GM12801 (cell line): ENCODE measurements around the gene GRIA3.

ENCODE experiments used
- TF ChIP-seq, protein P1 (sequence below): IDR thresholded peaks from one replicate; pipeline ENCODE4 v1.5.1; 2011; ENCODE audit warnings: control low read depth; ENCODE audit not compliant: insufficient read length; ENCODE audit errors: extremely low read depth

GRIA3 gene

GRCh38 chrX:123298026-123298425 is 113.9 kb downstream of the GRIA3 start:
- TF ChIP-seq, protein P1, sequence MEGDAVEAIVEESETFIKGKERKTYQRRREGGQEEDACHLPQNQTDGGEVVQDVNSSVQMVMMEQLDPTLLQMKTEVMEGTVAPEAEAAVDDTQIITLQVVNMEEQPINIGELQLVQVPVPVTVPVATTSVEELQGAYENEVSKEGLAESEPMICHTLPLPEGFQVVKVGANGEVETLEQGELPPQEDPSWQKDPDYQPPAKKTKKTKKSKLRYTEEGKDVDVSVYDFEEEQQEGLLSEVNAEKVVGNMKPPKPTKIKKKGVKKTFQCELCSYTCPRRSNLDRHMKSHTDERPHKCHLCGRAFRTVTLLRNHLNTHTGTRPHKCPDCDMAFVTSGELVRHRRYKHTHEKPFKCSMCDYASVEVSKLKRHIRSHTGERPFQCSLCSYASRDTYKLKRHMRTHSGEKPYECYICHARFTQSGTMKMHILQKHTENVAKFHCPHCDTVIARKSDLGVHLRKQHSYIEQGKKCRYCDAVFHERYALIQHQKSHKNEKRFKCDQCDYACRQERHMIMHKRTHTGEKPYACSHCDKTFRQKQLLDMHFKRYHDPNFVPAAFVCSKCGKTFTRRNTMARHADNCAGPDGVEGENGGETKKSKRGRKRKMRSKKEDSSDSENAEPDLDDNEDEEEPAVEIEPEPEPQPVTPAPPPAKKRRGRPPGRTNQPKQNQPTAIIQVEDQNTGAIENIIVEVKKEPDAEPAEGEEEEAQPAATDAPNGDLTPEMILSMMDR, result no peak

GRCh38 chrX:123303429-123303828 is 119.4 kb downstream of the GRIA3 start:
- TF ChIP-seq, protein P1, result no peak

GRCh38 chrX:123308658-123309057 is 124.6 kb downstream of the GRIA3 start:
- TF ChIP-seq, protein P1, result no peak

- TF ChIP-seq, protein P1, result no peak
These were observed 126.0 kb downstream of the GRIA3 start for GRCh38 chrX:123310112-123310511.

DNA sequence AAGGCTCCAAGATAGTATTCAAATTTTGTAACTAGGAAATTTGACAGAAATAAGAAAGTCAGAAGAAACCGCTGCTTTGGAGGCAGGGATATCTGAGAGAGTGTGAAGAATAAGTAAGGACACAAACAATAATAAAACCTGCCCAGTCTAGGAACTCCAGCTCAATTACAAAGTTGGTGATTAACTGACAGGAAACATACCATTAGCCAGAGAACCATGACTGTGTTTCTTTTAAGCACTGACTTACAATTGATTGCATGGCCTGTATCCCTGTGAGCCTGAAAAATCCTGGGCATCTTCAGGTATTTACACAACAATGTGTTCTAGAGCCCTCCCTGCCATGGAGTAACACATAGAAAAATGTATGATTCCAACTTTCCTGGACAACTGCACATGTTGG is 127.4 kb downstream of the GRIA3 start:
- TF ChIP-seq, protein P1, result no peak

DNA sequence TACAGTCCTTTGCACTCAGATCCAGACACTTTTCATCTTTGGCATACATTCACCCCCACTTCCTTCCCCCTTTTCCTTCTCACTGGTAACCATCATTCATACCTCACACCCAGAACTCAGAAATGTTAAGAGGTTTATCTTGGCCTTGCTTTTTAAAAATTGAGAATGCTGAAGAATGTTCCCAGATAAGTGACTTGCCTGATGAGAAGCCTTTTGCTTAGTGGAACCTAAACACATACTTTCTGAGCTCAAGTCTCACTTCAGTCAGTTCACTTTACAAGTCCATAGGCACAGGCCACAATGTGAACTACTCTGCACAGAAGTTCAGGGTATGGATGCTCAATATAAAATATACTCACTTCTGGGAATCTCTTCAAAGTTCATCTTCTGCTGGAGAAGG is 129.4 kb downstream of the GRIA3 start:
- TF ChIP-seq, protein P1, result no peak

GRCh38 chrX:123320622-123321021 is 136.5 kb downstream of the GRIA3 start:
- TF ChIP-seq, protein P1, result no peak

- TF ChIP-seq, protein P1, result no peak
These were observed 138.5 kb downstream of the GRIA3 start for GRCh38 chrX:123322536-123322935.
